Fibroblast of lung (primary cell): Measurements from ENCODE around the gene ZNF655. TPM values are rescaled to one million over a fixed set of nuclear protein-coding genes. Genes with fewer than 3 reads are reported as not detected.

Experiments used
- DNase-seq, 2 donors: peaks; one replicate each; pipeline versions ENCODE4 v3.0.0 to v3.0.0-alpha.2; 2010; ENCODE audit warnings: low read depth in 2 of 2
- H2AFZ ChIP-seq: 2 replicates; pipeline ENCODE4 v1.5.1; 2012; ENCODE audit warnings: low read length, control low read depth, inconsistent platforms
- H3K27ac ChIP-seq: 2 replicates; pipeline ENCODE4 v1.5.1; 2011; ENCODE audit warnings: low read length, control low read depth; ENCODE audit not compliant: insufficient read depth
- H3K27me3 ChIP-seq: 2 replicates; pipeline ENCODE4 v1.5.1; 2011; ENCODE audit warnings: mild to moderate bottlenecking, low read length; ENCODE audit not compliant: control insufficient read depth, insufficient read depth
- H3K36me3 ChIP-seq: 2 replicates; pipeline ENCODE4 v1.5.1; 2011; ENCODE audit warnings: low read length; ENCODE audit not compliant: control insufficient read depth, insufficient read depth
- H3K4me1 ChIP-seq: 2 replicates; pipeline ENCODE4 v1.5.1; 2011; ENCODE audit warnings: low read length; ENCODE audit not compliant: control insufficient read depth, insufficient read depth; ENCODE audit errors: extremely low read depth
- H3K4me2 ChIP-seq: 2 replicates; pipeline ENCODE4 v1.5.1; 2011; ENCODE audit warnings: low read length, control low read depth; ENCODE audit not compliant: insufficient read depth; ENCODE audit errors: extremely low read depth
- H3K4me3 ChIP-seq, 4 experiments: fragments of 200-600 bp in 1 of 4; sonication (generic) in 1 of 4; replicated peaks in 1 of 4; 2 replicates each; pipeline ENCODE4 v1.5.1; 2011 to 2016; ENCODE audit warnings: low read length in 4 of 4, low read depth in 3 of 4, mild to moderate bottlenecking in 3 of 4, control low read depth in 2 of 4, inconsistent platforms in 1 of 4, mixed read lengths in 1 of 4; ENCODE audit not compliant: insufficient read depth in 1 of 4; ENCODE audit errors: control extremely low read depth in 1 of 4
- H3K79me2 ChIP-seq: 2 replicates; pipeline ENCODE4 v1.5.1; 2012; ENCODE audit warnings: mild to moderate bottlenecking, low read length, inconsistent platforms; ENCODE audit not compliant: control insufficient read depth, insufficient read depth
- H3K9ac ChIP-seq: 2 replicates; pipeline ENCODE4 v1.5.1; 2011; ENCODE audit warnings: mild to moderate bottlenecking, low read length, control low read depth; ENCODE audit not compliant: insufficient read depth
- H3K9me3 ChIP-seq: 2 replicates; pipeline ENCODE4 v1.5.1; 2012; ENCODE audit warnings: low read depth, low read length; ENCODE audit not compliant: control insufficient read depth, insufficient read depth
- H4K20me1 ChIP-seq: 2 replicates; pipeline ENCODE4 v1.5.1; 2011; ENCODE audit warnings: low read length; ENCODE audit not compliant: control insufficient read depth, insufficient read depth; ENCODE audit errors: extremely low read depth
- EZH2 ChIP-seq: IDR thresholded peaks from 2 replicates; pipeline ENCODE4 v1.5.1; 2012; ENCODE audit warnings: low read length, control low read depth, mild to moderate bottlenecking; ENCODE audit errors: missing control alignments
- polyA plus RNA-seq, 2 donors: library from polyadenylated mRNA; depleted of rRNA in 1 of 2; stranded (reverse) in 1 of 2; unstranded in 1 of 2; fragments of >200 nt; gene quantifications; 2 replicates each; pipeline ENCODE4 v1.2.1, GENCODE V29; 2011 to 2012; ENCODE audit warnings: missing spikeins in 1 of 2
- total RNA-seq: library from RNA; depleted of rRNA; stranded (reverse); fragments of >200 nt; gene quantifications from 2 replicates; pipeline ENCODE4 v1.2.1, GENCODE V29; 2014
- TF ChIP-seq, protein P1 (sequence below), 2 donors: IDR thresholded peaks in 1 of 2; conservative IDR thresholded peaks in 1 of 2; 1 replicate in 1 of 2; 2 replicates in 1 of 2; pipeline ENCODE4 v1.5.1; 2011 to 2012; ENCODE audit warnings: low read length in 2 of 2, control low read depth in 1 of 2, inconsistent platforms in 1 of 2, low read depth in 1 of 2, mild to moderate bottlenecking in 1 of 2

ZNF655 gene
- total and polyA plus RNA-seq, 2 donors (not counting 1 experiment from before 2014, with no cell fraction given): 60.4 to 92.6 TPM

DNA sequence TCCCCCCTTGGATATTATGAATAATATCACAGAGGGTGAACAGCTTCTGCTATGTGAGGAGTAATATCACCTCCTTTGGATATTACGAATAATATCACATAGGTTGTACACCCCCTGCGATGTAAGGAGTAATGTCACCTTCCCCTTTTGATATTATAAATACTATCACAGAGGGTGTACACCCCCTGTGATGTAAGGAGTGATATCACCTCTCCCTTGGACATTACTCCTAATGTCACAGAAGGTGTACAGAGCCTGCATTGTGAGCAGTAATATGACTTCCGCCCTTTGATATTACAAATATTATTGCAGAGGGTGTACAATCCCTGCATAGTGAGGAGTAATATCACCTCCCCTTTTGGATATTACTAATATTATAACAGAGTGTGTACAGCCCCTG lies 30.4 kb downstream of the ZNF655 start:
- DNase-seq: no peak
- H3K9me3 ChIP-seq: no peaks in the 10 kb centered on the region
- TF ChIP-seq, protein P1, sequence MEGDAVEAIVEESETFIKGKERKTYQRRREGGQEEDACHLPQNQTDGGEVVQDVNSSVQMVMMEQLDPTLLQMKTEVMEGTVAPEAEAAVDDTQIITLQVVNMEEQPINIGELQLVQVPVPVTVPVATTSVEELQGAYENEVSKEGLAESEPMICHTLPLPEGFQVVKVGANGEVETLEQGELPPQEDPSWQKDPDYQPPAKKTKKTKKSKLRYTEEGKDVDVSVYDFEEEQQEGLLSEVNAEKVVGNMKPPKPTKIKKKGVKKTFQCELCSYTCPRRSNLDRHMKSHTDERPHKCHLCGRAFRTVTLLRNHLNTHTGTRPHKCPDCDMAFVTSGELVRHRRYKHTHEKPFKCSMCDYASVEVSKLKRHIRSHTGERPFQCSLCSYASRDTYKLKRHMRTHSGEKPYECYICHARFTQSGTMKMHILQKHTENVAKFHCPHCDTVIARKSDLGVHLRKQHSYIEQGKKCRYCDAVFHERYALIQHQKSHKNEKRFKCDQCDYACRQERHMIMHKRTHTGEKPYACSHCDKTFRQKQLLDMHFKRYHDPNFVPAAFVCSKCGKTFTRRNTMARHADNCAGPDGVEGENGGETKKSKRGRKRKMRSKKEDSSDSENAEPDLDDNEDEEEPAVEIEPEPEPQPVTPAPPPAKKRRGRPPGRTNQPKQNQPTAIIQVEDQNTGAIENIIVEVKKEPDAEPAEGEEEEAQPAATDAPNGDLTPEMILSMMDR (conservative IDR thresholded peaks at IDR 0.05 in 1 of 2, IDR thresholded peaks at IDR 0.05 in 1 of 2; ENCODE audit: low read depth in 1 of 2, low read length in 2 of 2): no peak
- TF ChIP-seq EZH2: no peak
- H3K4me3 ChIP-seq: no peak overlapping the region
- no peak overlapping the region for H3K9ac ChIP-seq
- no peak overlapping the region for H3K27ac ChIP-seq
- H3K36me3 ChIP-seq: no peaks in the 10 kb centered on the region
- H4K20me1 ChIP-seq: no peaks in the 10 kb centered on the region
- no peak overlapping the region for H3K4me2 ChIP-seq
- no peak overlapping the region for H2AFZ ChIP-seq
- no peaks in the 10 kb centered on the region for H3K4me1 ChIP-seq
- H3K27me3 ChIP-seq: no peaks in the 10 kb centered on the region
- H3K79me2 ChIP-seq: no peaks in the 10 kb centered on the region

DNA sequence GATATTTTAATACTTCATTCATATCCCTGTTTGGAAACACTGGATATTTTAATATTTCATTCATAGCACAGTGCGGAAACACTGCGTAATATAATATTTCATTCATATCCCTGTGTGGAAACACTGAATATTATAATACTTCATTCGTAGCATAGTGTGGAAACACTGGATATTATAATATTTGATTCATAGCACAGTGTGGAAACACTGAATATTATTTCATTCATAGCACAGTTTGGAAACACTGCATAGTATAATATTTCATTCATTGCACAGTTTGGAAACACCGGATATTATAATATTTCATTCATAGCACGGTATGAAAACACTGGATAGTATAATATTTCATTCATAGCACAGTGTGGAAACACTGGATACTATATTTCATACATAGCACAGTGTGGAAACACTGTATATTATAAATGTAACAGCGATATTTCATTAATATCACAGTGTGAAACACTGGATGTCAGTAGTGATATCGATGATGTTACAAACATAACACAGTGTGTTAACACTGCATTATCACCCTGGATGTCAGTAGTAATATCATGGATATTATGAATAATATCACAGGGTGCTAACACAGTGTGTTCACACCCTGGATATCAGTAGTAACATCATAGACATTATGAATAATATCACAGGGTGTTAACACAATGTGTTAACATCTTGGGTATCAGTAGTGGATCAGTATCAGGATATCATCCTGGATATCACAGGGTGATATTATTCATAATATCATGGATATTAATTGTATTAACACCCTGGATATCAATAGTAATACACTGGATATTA lies 36.7 kb downstream of the ZNF655 start:
- TF ChIP-seq, protein P1 (conservative IDR thresholded peaks at IDR 0.05 in 1 of 2, IDR thresholded peaks at IDR 0.05 in 1 of 2; ENCODE audit: low read depth in 1 of 2, low read length in 2 of 2): no peak
- TF ChIP-seq EZH2: no peak
- H3K4me2 ChIP-seq: no peak overlapping the region
- DNase-seq: no peak
- no peaks in the 10 kb centered on the region for H3K79me2 ChIP-seq
- H2AFZ ChIP-seq: no peak overlapping the region
- H3K4me1 ChIP-seq: no peaks in the 10 kb centered on the region
- H4K20me1 ChIP-seq: no peaks in the 10 kb centered on the region
- H3K4me3 ChIP-seq: no peak overlapping the region
- H3K9me3 ChIP-seq: no peaks in the 10 kb centered on the region
- H3K27ac ChIP-seq: no peak overlapping the region
- no peaks in the 10 kb centered on the region for H3K27me3 ChIP-seq
- no peaks in the 10 kb centered on the region for H3K36me3 ChIP-seq
- H3K9ac ChIP-seq: no peak overlapping the region

DNA sequence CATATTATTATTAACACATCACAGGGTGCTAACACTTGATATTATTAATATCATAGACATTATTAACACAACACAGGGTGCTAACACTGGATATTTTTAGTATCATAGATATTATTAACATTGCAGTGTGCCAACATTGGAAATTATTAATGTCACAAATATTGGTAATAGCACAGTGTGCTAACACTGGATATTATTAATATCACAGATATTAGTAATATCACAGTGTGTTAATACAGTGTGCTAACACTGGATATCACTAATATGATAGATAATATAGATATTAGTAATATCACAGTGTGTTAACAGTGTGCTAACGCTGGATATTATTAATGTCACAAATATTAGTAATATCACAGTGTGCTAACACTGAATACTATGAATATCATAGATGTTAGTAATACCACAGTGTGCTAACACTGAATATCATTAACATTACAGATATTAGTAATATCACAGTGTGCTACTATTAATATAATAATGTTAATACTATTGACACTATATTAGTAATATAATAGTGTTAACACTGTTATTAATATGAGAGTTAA lies 38.0 kb downstream of the ZNF655 start:
- no peaks in the 10 kb centered on the region for H3K4me1 ChIP-seq
- H3K27ac ChIP-seq: no peak overlapping the region
- no peaks in the 10 kb centered on the region for H3K9me3 ChIP-seq
- H3K36me3 ChIP-seq: no peaks in the 10 kb centered on the region
- no peak overlapping the region for H3K4me3 ChIP-seq
- no peaks in the 10 kb centered on the region for H3K27me3 ChIP-seq
- no peaks in the 10 kb centered on the region for H4K20me1 ChIP-seq
- TF ChIP-seq EZH2: no peak
- TF ChIP-seq, protein P1 (conservative IDR thresholded peaks at IDR 0.05 in 1 of 2, IDR thresholded peaks at IDR 0.05 in 1 of 2; ENCODE audit: low read depth in 1 of 2, low read length in 2 of 2): no peak
- no peaks in the 10 kb centered on the region for H3K79me2 ChIP-seq
- no peak for DNase-seq
- H2AFZ ChIP-seq: no peak overlapping the region
- no peak overlapping the region for H3K9ac ChIP-seq
- H3K4me2 ChIP-seq: no peak overlapping the region
